Mesodermal cell (in vitro differentiated cells): Measurements from ENCODE around the gene SERPINB1.

ENCODE experiments used
- H3K27ac ChIP-seq: 2 replicates; pipeline ENCODE4 v1.7.0; 2013; ENCODE audit warnings: mild to moderate bottlenecking, low read depth, low read length, moderate library complexity; ENCODE audit not compliant: severe bottlenecking
- H3K36me3 ChIP-seq: 2 replicates; pipeline ENCODE4 v1.7.1; 2013; ENCODE audit warnings: mild to moderate bottlenecking, low read length, moderate library complexity; ENCODE audit not compliant: control insufficient read depth, insufficient read depth
- H3K4me1 ChIP-seq: one replicate; pipeline ENCODE4 v1.7.1; 2013; ENCODE audit warnings: mild to moderate bottlenecking, low read length; ENCODE audit not compliant: insufficient read depth, control insufficient read depth, poor library complexity, severe bottlenecking
- H3K4me3 ChIP-seq: 2 replicates; pipeline ENCODE4 v1.7.0; 2013; ENCODE audit warnings: low read length, control low read depth, mild to moderate bottlenecking; ENCODE audit not compliant: insufficient read depth, poor library complexity, severe bottlenecking; ENCODE audit errors: extremely low read depth
- H3K9me3 ChIP-seq: 2 replicates; pipeline ENCODE4 v1.7.1; 2013; ENCODE audit warnings: mild to moderate bottlenecking, low read length, moderate library complexity; ENCODE audit not compliant: control insufficient read depth
- WGBS, 2 experiments: methylation state at CpG; one replicate each; pipeline ENCODE4 v1.1.5; 2013; ENCODE audit warnings: missing lambda C conversion rate in 2 of 2; ENCODE audit not compliant: insufficient coverage in 2 of 2; 5-methylcytosine and 5-hydroxymethylcytosine counted together

Gene SERPINB1

GRCh38 chr6:2816158-2816557, 25.5 kb downstream of the SERPINB1 start:
- Histone ChIP-seq H3K36me3 (no peaks in the 10 kb centered on the region), H3K4me1 (peaks cover 5% of the 10 kb centered on the region), H3K4me3 (no peak overlapping the region), H3K27ac (no peak overlapping the region), H3K9me3 (peaks cover 13% of the 10 kb centered on the region)

GRCh38 chr6:2812695-2813094, 29.0 kb downstream of the SERPINB1 start:
- WGBS, 2 experiments, result no CpG with 5 or more reads among the region's 3 CpGs
- no peaks in the 10 kb centered on the region for H3K4me1 ChIP-seq
- no peak overlapping the region for H3K4me3 ChIP-seq
- no peak overlapping the region for H3K27ac ChIP-seq
- H3K9me3 ChIP-seq, result peaks cover 13% of the 10 kb centered on the region
- H3K36me3 ChIP-seq, result no peaks in the 10 kb centered on the region

GRCh38 chr6:2810092-2810671, 31.5 kb downstream of the SERPINB1 start:
- Histone ChIP-seq H3K27ac (no peak overlapping the region), H3K4me1 (no peaks in the 10 kb centered on the region), H3K9me3 (peaks cover 2% of the 10 kb centered on the region), H3K4me3 (no peak overlapping the region), H3K36me3 (no peaks in the 10 kb centered on the region)
- WGBS, 2 experiments, result 91 to 98% methylated on average over 4 of the region's 9 CpGs

GRCh38 chr6:2809015-2809414, 32.6 kb downstream of the SERPINB1 start:
- Histone ChIP-seq H3K9me3 (no peaks in the 10 kb centered on the region), H3K4me1 (no peaks in the 10 kb centered on the region), H3K4me3 (no peak overlapping the region), H3K27ac (no peak overlapping the region), H3K36me3 (no peaks in the 10 kb centered on the region)
- WGBS, 2 experiments, result 80 to 83% methylated on average over 1 of the region's 2 CpGs

- no peak overlapping the region for H3K4me3 ChIP-seq
- no peak overlapping the region for H3K27ac ChIP-seq
- WGBS, 2 experiments, result 81 to 91% methylated on average over 5 to 7 of the region's 9 CpGs
- no peaks in the 10 kb centered on the region for H3K36me3 ChIP-seq
- H3K4me1 ChIP-seq, result no peaks in the 10 kb centered on the region
- H3K9me3 ChIP-seq, result no peaks in the 10 kb centered on the region
These were observed 34.1 kb downstream of the SERPINB1 start for GRCh38 chr6:2807342-2808090.

GRCh38 chr6:2806644-2807043, 35.0 kb downstream of the SERPINB1 start:
- Histone ChIP-seq H3K4me1 (no peaks in the 10 kb centered on the region), H3K9me3 (no peaks in the 10 kb centered on the region), H3K36me3 (no peaks in the 10 kb centered on the region), H3K4me3 (no peak overlapping the region), H3K27ac (no peak overlapping the region)
- WGBS, 2 experiments, result 60% methylated on average over 1 of the region's 3 CpGs; no CpG with 5 or more reads in 1 of the 2 experiments

GRCh38 chr6:2805031-2805430, 36.6 kb downstream of the SERPINB1 start:
- 96% methylated on average over 13 to 14 of the region's 14 CpGs for WGBS, 2 experiments
- H3K9me3 ChIP-seq, result no peaks in the 10 kb centered on the region
- no peaks in the 10 kb centered on the region for H3K4me1 ChIP-seq
- H3K27ac ChIP-seq, result no peak overlapping the region
- no peak overlapping the region for H3K4me3 ChIP-seq
- no peaks in the 10 kb centered on the region for H3K36me3 ChIP-seq

GRCh38 chr6:2804516-2804915, 37.1 kb downstream of the SERPINB1 start:
- Histone ChIP-seq H3K4me1 (peaks cover 3% of the 10 kb centered on the region), H3K36me3 (no peaks in the 10 kb centered on the region), H3K9me3 (no peaks in the 10 kb centered on the region), H3K27ac (no peak overlapping the region), H3K4me3 (no peak overlapping the region)
- 97 to 100% methylated on average over 5 to 6 of the region's 6 CpGs for WGBS, 2 experiments

GRCh38 chr6:2803731-2804429, 37.8 kb downstream of the SERPINB1 start:
- WGBS, 2 experiments, result 91 to 97% methylated on average over 7 of the region's 7 CpGs
- Histone ChIP-seq H3K4me3 (no peak overlapping the region), H3K27ac (no peak overlapping the region)

GRCh38 chr6:2802521-2803060, 39.1 kb downstream of the SERPINB1 start:
- H3K36me3 ChIP-seq, result no peaks in the 10 kb centered on the region
- H3K4me3 ChIP-seq, result no peak overlapping the region
- H3K27ac ChIP-seq, result no peak overlapping the region
- H3K4me1 ChIP-seq, result peaks cover 7% of the 10 kb centered on the region
- 91 to 94% methylated on average over 6 to 7 of the region's 8 CpGs for WGBS, 2 experiments
- no peaks in the 10 kb centered on the region for H3K9me3 ChIP-seq

More at GRCh38 chr6:2803731-2804429, 37.8 kb downstream of the SERPINB1 start:
- peaks cover 7% of the 10 kb centered on the region for H3K4me1 ChIP-seq
- no peaks in the 10 kb centered on the region for H3K9me3 ChIP-seq
- no peaks in the 10 kb centered on the region for H3K36me3 ChIP-seq
